GM18499 (cell line): ENCODE results near the gene SLC5A10.

Source experiments
- ATAC-seq: cut with Tn5 transposase; IDR thresholded peaks from one replicate; pipeline ENCODE4 v1.9.1; 2021; ENCODE audit warnings: moderate number of reproducible peaks; ENCODE audit not compliant: insufficient read depth, unreplicated experiment

SLC5A10 gene

DNA sequence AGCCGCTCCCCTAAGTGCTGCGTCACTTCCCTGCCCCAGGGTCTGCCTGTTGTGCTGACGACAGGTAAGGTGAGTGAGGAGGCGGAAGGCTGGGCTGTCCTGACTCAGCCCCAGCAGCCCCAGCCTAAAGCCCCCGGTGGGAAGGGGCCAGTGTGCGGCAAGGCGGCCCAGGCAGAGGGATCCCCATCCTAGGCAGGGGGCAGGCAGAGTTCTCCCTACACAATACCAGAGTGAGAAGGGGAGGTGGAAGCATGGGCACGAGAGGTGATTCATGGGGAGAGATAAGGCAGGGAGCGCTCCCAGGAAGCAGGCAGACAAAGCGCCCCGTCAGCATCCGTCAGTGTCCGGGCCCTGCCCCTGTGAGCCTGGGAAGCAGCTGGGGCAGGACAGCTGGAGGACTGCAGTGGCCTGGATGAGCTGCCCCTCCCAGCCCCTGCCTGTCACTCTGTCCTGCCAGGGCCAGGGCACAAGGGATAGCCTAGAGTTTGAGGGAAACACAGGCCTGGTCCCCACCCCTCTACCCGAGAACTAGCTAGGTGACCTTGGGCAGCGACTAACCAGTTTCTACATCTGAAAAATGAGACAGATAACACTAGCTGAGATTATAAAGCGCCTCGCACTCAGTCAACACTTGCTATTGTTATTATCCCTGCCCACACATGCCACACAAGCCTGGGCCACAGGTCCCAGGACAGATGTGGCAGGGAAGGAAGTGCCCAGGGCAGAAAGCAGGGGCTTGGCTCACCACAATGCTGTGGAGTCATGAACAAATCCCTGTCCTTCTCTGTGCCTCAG, 48.8 kb downstream of the SLC5A10 start:
- ATAC-seq, result no peak

DNA sequence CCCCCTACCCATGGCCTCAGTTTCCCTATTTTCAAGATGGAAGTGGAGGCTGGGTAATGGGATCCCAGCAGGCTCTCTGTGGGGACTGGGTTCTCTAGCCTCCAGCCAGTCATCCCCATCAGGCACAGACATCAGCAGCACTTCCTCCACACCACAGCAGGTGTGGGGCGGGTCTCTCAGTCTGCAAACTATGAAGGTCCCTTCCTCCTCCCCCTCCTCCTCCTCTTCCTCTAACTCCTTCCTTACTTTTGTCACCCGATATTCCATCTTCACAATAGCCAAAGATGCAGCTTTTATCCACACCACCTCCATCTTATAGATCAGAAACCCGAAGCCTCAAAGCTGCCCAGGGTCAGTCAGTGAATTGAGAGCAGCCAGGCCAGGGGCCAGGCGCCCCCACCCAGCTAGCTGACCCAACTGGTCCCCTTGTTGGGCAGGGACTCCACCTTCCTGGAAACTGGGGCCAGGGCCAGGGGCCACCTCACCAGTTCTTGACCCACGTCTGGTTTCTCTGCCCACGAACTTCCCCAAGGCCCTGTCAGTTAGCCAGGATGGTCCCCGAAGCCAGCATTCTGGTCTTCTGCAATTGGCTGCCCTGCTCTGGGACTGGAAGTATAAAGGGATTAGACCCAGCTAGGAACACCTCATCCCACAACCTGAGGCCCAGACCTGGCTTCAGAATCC, 50.1 kb downstream of the SLC5A10 start:
- no peak for ATAC-seq

DNA sequence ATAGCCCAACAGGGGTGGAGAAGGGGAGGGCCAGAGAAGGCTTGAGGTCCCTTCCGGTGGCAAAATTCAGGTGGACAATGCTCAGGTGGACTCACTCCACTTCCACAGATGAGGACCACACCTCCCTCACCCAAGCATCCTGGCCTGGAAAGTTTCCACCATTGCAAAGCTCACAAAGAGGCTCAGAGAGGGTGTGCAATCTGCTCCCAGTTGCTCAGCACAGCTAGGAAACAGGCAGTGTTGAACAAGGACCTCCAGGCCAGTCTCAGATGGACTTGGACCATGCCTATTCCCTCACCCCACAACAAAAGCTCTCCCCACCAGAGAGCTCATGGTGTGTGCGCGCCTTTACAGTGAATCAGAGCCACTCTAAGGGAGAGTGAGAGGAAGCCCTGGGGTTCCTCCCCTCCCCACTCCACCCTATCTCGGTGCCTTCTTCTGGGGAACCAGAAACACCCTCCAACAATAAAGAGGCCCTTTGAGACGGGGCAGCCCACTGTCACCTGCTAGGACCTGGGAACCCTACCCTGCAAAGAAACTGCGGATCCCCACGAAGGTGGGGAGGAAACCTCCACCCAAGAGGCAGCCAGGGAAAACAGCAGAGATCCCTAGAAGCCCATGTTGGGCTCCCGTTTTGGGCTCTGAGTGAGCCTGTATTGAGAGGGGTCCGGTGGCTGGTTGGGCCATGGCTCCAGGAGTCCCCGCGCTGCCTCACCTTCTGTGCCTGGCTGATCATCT, 51.0 kb downstream of the SLC5A10 start:
- no peak for ATAC-seq

DNA sequence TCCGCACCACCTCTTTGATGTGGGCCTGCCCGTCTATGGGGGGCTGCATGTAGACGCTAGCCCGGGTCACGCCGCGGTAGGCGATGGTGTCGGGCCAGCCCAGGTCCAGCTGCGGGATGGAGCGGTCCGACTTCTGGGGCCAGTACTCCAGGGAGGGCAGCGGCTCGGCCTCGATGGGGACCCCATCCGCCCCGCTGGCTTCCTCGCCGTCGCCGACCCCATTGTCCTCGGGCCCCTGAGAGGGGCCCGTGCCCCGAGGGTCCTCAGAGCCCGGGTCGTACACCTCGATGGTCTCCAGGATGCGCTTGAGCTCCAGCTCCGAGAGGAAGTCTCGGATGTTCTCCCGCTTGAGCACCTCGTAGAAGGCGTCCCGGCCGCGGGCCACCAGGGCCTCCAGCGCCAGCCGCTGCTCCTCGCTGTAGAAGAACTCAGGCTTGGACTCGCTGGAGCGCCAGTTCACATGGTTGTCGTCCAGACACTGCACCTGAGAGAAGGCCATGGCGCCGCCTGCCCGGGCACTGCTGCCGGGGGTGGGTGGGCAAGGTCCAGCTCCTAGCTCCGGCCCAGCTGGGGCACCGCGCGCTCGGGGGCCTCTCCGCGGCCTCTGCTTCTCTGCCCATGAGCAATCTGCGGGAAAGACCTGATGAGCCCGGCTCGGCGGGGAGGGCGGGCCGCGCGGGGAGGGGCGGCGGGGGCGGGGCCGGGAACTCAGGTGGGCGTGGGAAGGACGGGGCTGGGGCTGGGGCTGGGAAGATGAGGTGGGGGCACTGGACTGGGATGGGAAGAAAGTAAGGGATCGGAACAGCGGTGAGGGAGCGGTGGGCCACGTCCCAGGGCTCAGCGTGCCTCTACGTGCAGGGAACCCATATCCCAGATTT, 51.8 kb downstream of the SLC5A10 start:
- ATAC-seq, result no peak

- no peak for ATAC-seq
These were observed 52.6 kb downstream of the SLC5A10 start, which contains the start of gene FAM83G for GRCh38 chr17:19004421-19005136. Gene FAM83G (minus strand): TSS chr17:19004764. CDS start chr17:19004041, 723 bp downstream.

GRCh38 chr17:19005137-19005773, 53.3 kb downstream of the SLC5A10 start:
- ATAC-seq, result no peak

- ATAC-seq, result no peak
These were observed 53.9 kb downstream of the SLC5A10 start for GRCh38 chr17:19005789-19006430.

- ATAC-seq, result no peak
These were observed 54.7 kb downstream of the SLC5A10 start for GRCh38 chr17:19006698-19007097.

- ATAC-seq, result no peak
These were observed 58.0 kb downstream of the SLC5A10 start for GRCh38 chr17:19009970-19010369.

DNA sequence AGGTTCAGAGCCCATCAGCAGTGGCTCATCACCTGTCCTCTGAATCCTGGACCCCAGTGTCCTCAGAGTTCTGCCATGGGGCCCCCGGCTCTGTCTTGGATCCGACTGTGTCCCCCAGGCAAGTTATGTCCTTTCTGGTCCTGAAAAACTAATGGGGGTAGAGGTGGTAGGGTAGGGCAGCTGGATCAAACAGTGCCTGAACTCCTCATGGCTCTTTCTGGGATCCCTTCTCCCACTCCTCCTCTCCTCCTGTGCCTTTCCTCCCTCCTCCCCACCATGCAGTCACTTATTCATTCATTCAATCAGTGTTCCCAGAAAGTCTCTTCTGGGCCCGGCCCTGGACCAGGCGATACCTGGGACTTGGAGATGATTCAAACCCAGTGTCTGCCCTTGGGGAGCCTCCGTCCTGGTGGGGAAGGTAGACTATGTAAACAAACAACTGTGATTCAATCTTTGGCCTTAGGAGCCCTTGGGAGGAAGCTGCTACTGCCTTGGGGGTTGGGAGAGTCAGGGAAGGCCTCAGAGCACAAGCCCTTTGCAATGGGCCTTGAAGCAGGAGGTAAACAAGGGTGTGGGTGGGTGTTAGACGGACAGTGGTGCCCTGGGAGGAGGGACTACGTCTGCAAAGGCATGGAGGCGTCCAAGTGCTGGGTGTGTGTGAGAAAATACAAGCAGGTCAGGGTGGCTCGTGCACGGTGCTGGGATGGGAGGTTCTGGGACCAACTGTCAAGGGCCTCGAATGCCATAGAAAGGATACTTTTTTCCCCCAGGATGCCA, 59.0 kb downstream of the SLC5A10 start:
- ATAC-seq, result no peak

DNA sequence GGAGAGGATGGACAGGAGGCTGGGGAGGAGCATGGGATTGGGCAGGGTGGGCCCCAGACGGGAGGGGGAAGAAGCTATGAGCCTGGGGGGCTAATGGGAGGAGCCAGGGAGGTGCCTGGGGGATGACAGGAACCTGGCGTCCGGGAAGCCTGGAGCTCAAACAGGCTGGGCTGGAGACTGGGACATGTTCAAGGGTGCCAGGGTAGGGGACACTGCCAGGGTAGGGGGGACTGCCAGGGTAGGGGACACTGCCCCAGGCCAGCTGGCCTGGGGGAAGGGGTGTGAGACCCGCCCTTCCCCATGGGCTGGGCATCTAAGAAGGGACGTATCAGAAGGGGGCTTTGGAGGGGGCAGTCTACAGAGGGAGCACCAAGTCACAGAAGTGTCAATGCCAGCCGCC, 59.6 kb downstream of the SLC5A10 start:
- no peak for ATAC-seq

DNA sequence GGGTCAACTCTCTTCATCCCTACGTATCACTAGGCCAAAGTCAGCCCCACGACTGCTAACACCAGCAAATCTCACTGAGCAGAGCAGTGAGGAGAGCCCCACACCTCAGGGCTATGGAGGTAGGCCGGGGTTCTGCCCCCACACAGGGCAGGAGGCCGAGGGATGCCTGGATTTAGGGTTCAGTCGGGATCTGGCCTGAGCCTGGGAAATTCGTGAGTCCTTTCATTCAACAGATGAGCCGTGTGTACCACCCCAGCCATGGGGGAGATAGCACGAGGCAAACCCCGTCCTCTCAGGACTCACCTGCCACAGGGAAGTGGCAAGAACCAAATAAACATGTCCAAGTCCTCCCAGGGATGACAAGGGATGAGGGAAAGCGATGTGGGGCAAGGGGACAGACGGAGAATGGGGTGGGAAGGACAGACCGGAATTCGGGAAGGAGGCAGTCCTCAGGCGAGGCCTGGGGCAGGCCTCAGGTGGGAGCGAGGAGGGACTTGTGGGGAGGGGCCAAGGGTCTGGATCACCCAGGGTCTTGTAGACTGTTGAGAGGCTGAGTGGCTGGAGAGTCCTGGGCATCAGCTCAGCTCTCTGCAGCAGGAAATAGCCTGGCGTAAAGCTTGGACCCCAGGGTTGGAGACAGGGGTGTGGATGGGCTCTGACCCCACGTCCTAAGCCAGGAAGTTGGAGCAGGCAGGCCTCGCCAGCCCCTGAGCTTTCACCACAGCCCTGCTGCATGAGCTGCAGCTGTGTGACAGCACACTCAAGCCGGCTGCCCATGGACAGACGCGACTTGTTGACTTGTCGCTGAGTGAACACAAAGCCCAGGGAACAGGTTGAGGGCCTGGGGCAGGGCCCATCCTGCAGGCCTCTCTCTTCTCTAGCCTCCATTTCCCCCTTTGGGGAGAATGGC, 60.5 kb downstream of the SLC5A10 start:
- no peak for ATAC-seq

- no peak for ATAC-seq
These were observed 61.3 kb downstream of the SLC5A10 start for GRCh38 chr17:19013226-19013625.

GRCh38 chr17:19013806-19014627, 62.1 kb downstream of the SLC5A10 start:
- no peak for ATAC-seq

- no peak for ATAC-seq
These were observed 62.8 kb downstream of the SLC5A10 start for GRCh38 chr17:19014628-19015215.

GRCh38 chr17:19015428-19015827, 63.5 kb downstream of the SLC5A10 start:
- ATAC-seq, result no peak
